Measurements from ENCODE around the gene LOXL4. TPM values are rescaled to one million over a fixed set of nuclear protein-coding genes. Genes with fewer than 3 reads are reported as not detected.

Gene LOXL4
- total RNA-seq, 1 experiment from 2014 or later: 1.3 TPM

- no peaks in the 10 kb centered on the region for H3K9me2 ChIP-seq (ENCODE audit: insufficient read depth)
- ChIA-PET CTCF (no interaction called here), RAD21 (ENCODE audit: low non-redundant PET in 1 of 2, low total read pairs in 2 of 2, uncharacterized antibody in 2 of 2, unreplicated experiment in 2 of 2) (no interaction called here), POLR2A (no interaction called here)
- DNase-seq (ENCODE audit: low read depth, low spot score): no peak
- no peak overlapping the region for H3K27ac ChIP-seq (ENCODE audit: low read depth, low read length)
- no peaks in the 10 kb centered on the region for H3K79me2 ChIP-seq (ENCODE audit: insufficient read depth, low read length)
- no peaks in the 10 kb centered on the region for H4K20me1 ChIP-seq (ENCODE audit: insufficient read depth)
- H3K4me3 ChIP-seq (replicated peaks in 1 of 2; ENCODE audit: low read depth in 1 of 2, low read length in 2 of 2): no peak overlapping the region
- no peak overlapping the region for H2AFZ ChIP-seq (ENCODE audit: low read depth, low read length, poor library complexity, severe bottlenecking)
- H3K9ac ChIP-seq (ENCODE audit: low read length): no peak overlapping the region
- no peaks in the 10 kb centered on the region for H3K4me1 ChIP-seq (ENCODE audit: control insufficient read depth in 1 of 2, insufficient read depth in 2 of 2, low read length in 2 of 2)
- TF ChIP-seq CEBPB (IDR thresholded peaks at IDR 0.05; ENCODE audit: low read depth): no peak
- TF ChIP-seq JUND (IDR thresholded peaks at IDR 0.05): no peak
- TF ChIP-seq EGR1 (IDR thresholded peaks at IDR 0.05; ENCODE audit: low read depth): no peak
- TF ChIP-seq MAX (IDR thresholded peaks at IDR 0.05): no peak
- no peak for TF ChIP-seq CBX3 (IDR thresholded peaks at IDR 0.05; ENCODE audit: low read depth)
- H3K27me3 ChIP-seq (ENCODE audit: insufficient read depth, low read length): peaks cover 26% of the 10 kb centered on the region
- no peak overlapping the region for H3K4me2 ChIP-seq (ENCODE audit: low read length)
- no peak for ATAC-seq
- intact Hi-C loops (cut with micrococcal nuclease): no loop called here
- BruUV-seq (replicated peaks): no TSS peak
- H3K36me3 ChIP-seq (ENCODE audit: control insufficient read depth in 1 of 2, insufficient read depth in 2 of 2, low read length in 2 of 2): no peaks in the 10 kb centered on the region
- no peaks in the 10 kb centered on the region for H3K9me3 ChIP-seq (ENCODE audit: control insufficient read depth in 1 of 2, insufficient read depth in 1 of 2, low read depth in 1 of 2, low read length in 2 of 2)
These were observed 35.6 kb upstream of the LOXL4 start for GRCh38 chr10:98303569-98303968.

- H2AFZ ChIP-seq (ENCODE audit: low read depth, low read length, poor library complexity, severe bottlenecking): no peak overlapping the region
- ChIA-PET RAD21 (ENCODE audit: low non-redundant PET in 1 of 2, low total read pairs in 2 of 2, uncharacterized antibody in 2 of 2, unreplicated experiment in 2 of 2) (no interaction called here), POLR2A (no interaction called here), CTCF (no interaction called here)
- no peaks in the 10 kb centered on the region for H3K79me2 ChIP-seq (ENCODE audit: insufficient read depth, low read length)
- DNase-seq (ENCODE audit: low read depth, low spot score) (no peak), ATAC-seq (no peak)
- no peaks in the 10 kb centered on the region for H4K20me1 ChIP-seq (ENCODE audit: insufficient read depth)
- BruUV-seq (replicated peaks): no TSS peak
- no peak overlapping the region for H3K9ac ChIP-seq (ENCODE audit: low read length)
- H3K36me3 ChIP-seq (ENCODE audit: control insufficient read depth in 1 of 2, insufficient read depth in 2 of 2, low read length in 2 of 2): no peaks in the 10 kb centered on the region
- peaks cover 31% of the 10 kb centered on the region for H3K27me3 ChIP-seq (ENCODE audit: insufficient read depth, low read length)
- intact Hi-C loops (cut with micrococcal nuclease): no loop called here
- H3K4me2 ChIP-seq (ENCODE audit: low read length): no peak overlapping the region
- H3K9me2 ChIP-seq (ENCODE audit: insufficient read depth): no peaks in the 10 kb centered on the region
- H3K9me3 ChIP-seq (ENCODE audit: control insufficient read depth in 1 of 2, insufficient read depth in 1 of 2, low read depth in 1 of 2, low read length in 2 of 2): no peaks in the 10 kb centered on the region
- no peaks in the 10 kb centered on the region for H3K4me1 ChIP-seq (ENCODE audit: control insufficient read depth in 1 of 2, insufficient read depth in 2 of 2, low read length in 2 of 2)
- H3K27ac ChIP-seq (ENCODE audit: low read depth, low read length): no peak overlapping the region
- H3K4me3 ChIP-seq (replicated peaks in 1 of 2; ENCODE audit: low read depth in 1 of 2, low read length in 2 of 2): no peak overlapping the region
- TF ChIP-seq CBX3 (IDR thresholded peaks at IDR 0.05; ENCODE audit: low read depth) (no peak), RAD21 (IDR thresholded peaks at IDR 0.05; ENCODE audit: low read depth) (no peak), ZBTB33 (IDR thresholded peaks at IDR 0.05; ENCODE audit: extremely low read depth, insufficient replicate concordance, low read length) (no peak), MAX (IDR thresholded peaks at IDR 0.05) (no peak), SP1 (IDR thresholded peaks at IDR 0.05; ENCODE audit: low read depth) (no peak), EZH2phosphoT487 (IDR thresholded peaks at IDR 0.05; ENCODE audit: borderline replicate concordance) (no peak), ATF3 (IDR thresholded peaks at IDR 0.05) (no peak), ZNF274 (IDR thresholded peaks at IDR 0.05; ENCODE audit: low read depth, low read length) (no peak), EZH2 (IDR thresholded peaks at IDR 0.05) (no peak), YY1 (IDR thresholded peaks at IDR 0.05; ENCODE audit: extremely low read depth, insufficient replicate concordance, low read depth, low read length) (no peak), TCF7L2 (IDR thresholded peaks at IDR 0.05; ENCODE audit: borderline replicate concordance, extremely low read depth, insufficient read depth, insufficient read length) (no peak)
These were observed 34.9 kb upstream of the LOXL4 start for GRCh38 chr10:98302741-98303365.
